HUES64 (cell line): ENCODE results near the gene SECTM1.
"Not testable (repeated sequence)": the region's sequence is repeated elsewhere in the genome, so short reads cannot be mapped to it uniquely, and the experiment has no call there.

Experiments
- H3K27ac ChIP-seq: 2 replicates; pipeline ENCODE4 v1.7.0; 2013; ENCODE audit warnings: low read depth, low read length, inconsistent platforms
- H3K27me3 ChIP-seq: 2 replicates; pipeline ENCODE4 v1.6.1; 2013; ENCODE audit warnings: mild to moderate bottlenecking, low read length; ENCODE audit not compliant: insufficient read depth
- H3K36me3 ChIP-seq: 2 replicates; pipeline ENCODE4 v1.6.1; 2013; ENCODE audit warnings: mild to moderate bottlenecking, low read length; ENCODE audit not compliant: insufficient read depth
- H3K4me1 ChIP-seq: 2 replicates; pipeline ENCODE4 v1.6.1; 2013; ENCODE audit warnings: mild to moderate bottlenecking, low read length, moderate library complexity; ENCODE audit not compliant: insufficient read depth
- H3K4me3 ChIP-seq: 2 replicates; pipeline ENCODE4 v1.5.1; 2013; ENCODE audit warnings: mild to moderate bottlenecking, low read length, moderate library complexity
- H3K9ac ChIP-seq: 2 replicates; pipeline ENCODE4 v1.6.1; 2013; ENCODE audit warnings: mild to moderate bottlenecking, low read depth, low read length
- H3K9me3 ChIP-seq: 2 replicates; pipeline ENCODE4 v1.6.1; 2013; ENCODE audit warnings: low read depth, low read length; ENCODE audit not compliant: insufficient read depth
- WGBS: fragments of 150-250, 120-280 bp; methylation state at CpG from one replicate; pipeline ENCODE4 v1.1.7; 2013; ENCODE audit warnings: missing lambda C conversion rate; 5-methylcytosine and 5-hydroxymethylcytosine counted together

Gene SECTM1

GRCh38 chr17:82374626-82375331 lies 41.2 kb upstream of the SECTM1 start:
- H3K27me3 ChIP-seq: peaks cover 55% of the 10 kb centered on the region
- no peak overlapping the region for H3K4me3 ChIP-seq
- WGBS: 97% methylated on average over 79 of the region's 79 CpGs
- H3K9me3 ChIP-seq: no peaks in the 10 kb centered on the region
- no peak overlapping the region for H3K27ac ChIP-seq
- no peaks in the 10 kb centered on the region for H3K36me3 ChIP-seq
- no peak overlapping the region for H3K9ac ChIP-seq
- no peaks in the 10 kb centered on the region for H3K4me1 ChIP-seq

DNA sequence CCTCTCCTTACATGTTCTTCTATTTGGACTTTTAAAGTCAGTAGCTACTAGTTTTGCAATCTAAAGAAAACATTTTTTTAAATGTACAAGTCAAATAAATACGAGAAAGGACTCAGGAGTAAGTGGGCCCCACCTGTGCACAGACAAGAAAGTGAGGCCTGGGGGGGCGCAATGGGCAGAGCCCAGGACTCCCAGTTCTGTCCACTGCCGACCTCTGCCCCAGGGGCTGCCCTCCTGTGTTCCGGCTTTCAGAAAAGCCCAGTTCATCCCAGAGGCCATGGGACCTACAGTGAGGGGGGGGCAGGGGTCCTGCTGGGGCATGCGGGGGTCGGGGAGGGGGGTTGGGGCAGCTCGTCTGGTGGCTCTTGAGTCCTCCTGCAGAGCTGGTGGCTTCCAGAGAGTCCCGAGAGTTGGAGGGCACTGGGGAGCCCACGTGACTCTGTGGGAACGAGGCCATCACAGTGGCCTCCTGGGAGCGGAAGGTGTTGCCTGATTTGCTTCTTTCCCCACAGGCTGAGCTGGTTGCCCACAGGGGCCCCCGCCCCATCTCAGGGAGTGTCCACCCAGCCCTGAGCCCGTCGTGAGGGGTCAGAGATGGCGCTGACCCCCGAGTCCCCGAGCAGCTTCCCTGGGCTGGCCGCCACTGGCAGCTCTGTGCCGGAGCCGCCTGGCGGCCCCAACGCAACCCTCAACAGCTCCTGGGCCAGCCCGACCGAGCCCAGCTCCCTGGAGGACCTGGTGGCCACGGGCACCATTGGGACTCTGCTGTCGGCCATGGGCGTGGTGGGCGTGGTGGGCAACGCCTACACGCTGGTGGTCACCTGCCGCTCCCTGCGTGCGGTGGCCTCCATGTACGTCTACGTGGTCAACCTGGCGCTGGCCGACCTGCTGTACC lies 40.4 kb upstream of the SECTM1 start:
- H3K27ac ChIP-seq: no peak overlapping the region
- H3K27me3 ChIP-seq: peaks cover 62% of the 10 kb centered on the region
- H3K9ac ChIP-seq: no peak overlapping the region
- no peaks in the 10 kb centered on the region for H3K9me3 ChIP-seq
- no peak overlapping the region for H3K4me3 ChIP-seq
- whole genome bisulfite sequencing: 94% methylated on average over 37 of the region's 37 CpGs
- no peaks in the 10 kb centered on the region for H3K36me3 ChIP-seq
- H3K4me1 ChIP-seq: no peaks in the 10 kb centered on the region

DNA sequence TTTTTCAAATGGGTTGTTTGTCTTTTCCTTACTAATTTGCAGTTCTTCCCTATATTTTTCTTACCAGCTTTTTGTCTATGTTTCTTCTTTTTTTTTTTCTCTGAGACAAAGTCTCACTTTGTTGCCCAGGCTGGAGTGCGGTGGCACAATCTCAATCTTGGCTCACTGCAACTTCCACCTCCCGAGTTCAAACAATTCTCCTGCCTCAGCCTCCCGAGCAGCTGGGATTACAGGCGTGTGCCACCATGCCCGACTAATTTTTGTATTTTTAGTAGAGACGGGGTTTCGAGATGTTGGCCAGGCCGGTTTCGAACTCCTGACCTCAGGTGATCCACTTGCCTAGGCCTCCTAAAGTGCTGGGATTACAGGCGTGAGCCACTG lies 39.5 kb upstream of the SECTM1 start:
- not testable (repeated sequence) for H3K4me3 ChIP-seq, H3K27ac ChIP-seq, H3K9ac ChIP-seq, H3K9me3 ChIP-seq, H3K36me3 ChIP-seq, H3K4me1 ChIP-seq
- H3K27me3 ChIP-seq: peaks cover 62% of the 10 kb centered on the region
- 93% methylated on average over 10 of the region's 10 CpGs for WGBS

GRCh38 chr17:82372249-82373071 lies 38.9 kb upstream of the SECTM1 start:
- Histone ChIP-seq H3K36me3 (no peaks in the 10 kb centered on the region), H3K4me3 (peak overlapping the region; percentile 45), H3K9ac (no peak overlapping the region), H3K27ac (no peak overlapping the region), H3K27me3 (peaks cover 59% of the 10 kb centered on the region), H3K9me3 (no peaks in the 10 kb centered on the region), H3K4me1 (no peaks in the 10 kb centered on the region)
- 66% methylated on average over 41 of the region's 41 CpGs for WGBS

DNA sequence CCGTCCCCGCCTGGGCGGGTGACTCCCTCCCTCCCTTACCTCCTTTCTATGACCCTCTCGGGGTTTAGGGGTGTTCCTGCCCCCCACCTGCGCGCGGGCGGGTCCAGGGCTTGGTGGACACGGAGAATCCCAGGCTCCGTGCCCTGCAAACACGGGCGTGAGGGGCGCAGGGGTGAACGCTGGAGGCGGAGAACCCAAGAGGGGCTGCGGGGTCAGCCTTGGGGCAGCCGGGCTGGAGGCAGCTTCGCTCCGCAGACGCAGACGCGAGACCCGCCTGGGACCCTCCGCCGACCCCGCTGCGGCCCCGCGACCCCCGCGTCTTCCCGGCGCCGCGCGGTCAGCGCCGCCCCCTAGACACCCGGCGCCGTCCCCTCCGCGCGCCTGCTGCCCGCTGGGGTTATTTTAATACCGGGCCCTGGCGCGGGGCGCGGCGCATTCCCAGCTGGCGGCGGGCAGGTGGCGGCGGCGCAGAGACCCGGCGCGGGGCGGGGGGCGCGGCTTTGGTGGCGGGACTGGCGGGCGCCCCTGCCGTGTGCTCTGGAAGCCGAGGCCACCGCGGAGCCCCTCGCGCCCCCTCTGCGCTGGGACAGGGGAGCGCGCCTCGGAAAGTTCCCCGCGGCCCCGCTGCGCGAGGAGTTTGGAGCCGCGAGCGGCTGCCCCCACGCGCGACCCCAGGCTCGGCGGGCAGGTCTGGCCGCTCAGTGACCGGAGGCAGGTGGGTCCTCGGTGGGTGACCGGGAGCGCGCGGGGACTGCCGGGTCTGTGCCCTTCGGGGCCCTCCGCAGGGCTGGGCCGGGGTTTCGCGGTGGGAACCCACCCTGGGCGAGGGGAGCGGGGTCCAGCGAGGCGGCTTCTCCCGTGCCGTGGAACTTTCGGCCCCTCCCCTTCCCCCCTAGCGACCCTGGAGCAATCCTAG lies 38.0 kb upstream of the SECTM1 start, which contains the start of gene UTS2R:
UTS2R (plus strand) TSS at position 433 of the 916 bp plus-strand sequence. CDS start 2,560 bp downstream, outside the sequence.
- Histone ChIP-seq H3K4me1 (no peaks in the 10 kb centered on the region), H3K9me3 (no peaks in the 10 kb centered on the region), H3K27me3 (peaks cover 59% of the 10 kb centered on the region), H3K36me3 (no peaks in the 10 kb centered on the region), H3K4me3 (peak within 1 kb of the TSS; percentile 45), H3K9ac (no peak within 1 kb of the TSS), H3K27ac (no peak within 1 kb of the TSS)
- 10% methylated on average over 109 of the region's 109 CpGs for WGBS

DNA sequence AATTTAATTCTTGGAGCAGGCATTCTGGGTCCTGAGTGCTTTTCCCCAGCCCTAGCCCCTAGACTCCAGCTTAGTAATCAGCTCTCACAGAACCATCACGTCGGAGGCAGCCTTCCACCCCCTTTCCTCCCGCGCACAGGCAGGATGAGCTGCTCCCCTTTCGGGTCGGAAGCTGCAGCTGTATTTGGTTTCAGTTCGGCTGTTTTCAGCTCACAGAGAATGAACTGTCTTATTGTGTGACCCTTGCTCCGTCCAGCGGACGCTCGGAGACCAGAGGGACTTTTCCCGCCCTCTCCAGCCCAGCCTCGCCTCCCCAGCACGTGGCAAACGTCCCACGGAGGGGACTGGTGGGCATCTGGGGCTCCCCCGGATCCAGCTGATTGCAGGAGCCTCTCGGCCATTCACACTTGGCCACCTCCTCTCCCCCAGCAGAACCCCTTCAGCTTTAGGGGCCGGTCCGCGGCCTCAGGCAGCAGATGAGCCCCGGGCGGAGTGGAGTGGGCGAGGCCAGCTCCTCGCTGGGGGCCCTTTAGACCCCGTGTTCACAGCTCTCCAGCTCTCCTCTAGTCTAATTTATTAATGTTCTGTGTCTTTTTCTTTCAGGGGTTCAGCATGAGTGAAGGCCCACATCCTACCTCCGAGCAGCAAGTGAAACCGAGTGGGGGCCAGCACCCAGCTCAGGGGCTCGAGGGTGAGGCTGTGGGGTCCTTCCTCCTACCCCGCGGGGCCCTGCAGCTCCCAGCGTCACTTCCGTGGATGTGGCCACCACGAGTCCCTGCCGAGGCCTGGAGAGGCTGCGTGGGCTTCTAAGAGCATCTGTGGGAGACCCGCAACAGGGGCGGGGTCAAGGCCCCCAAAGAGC lies 37.1 kb upstream of the SECTM1 start:
- H3K27me3 ChIP-seq: peaks cover 55% of the 10 kb centered on the region
- no peaks in the 10 kb centered on the region for H3K9me3 ChIP-seq
- 65% methylated on average over 37 of the region's 38 CpGs for WGBS
- peak overlapping the region; percentile 45; the same call in 1 of the 2 replicates for H3K4me3 ChIP-seq
- H3K27ac ChIP-seq: no peak overlapping the region
- no peaks in the 10 kb centered on the region for H3K4me1 ChIP-seq
- no peaks in the 10 kb centered on the region for H3K36me3 ChIP-seq
- no peak overlapping the region for H3K9ac ChIP-seq

GRCh38 chr17:82369211-82369610 lies 35.6 kb upstream of the SECTM1 start:
- Histone ChIP-seq H3K4me3 (no peak overlapping the region), H3K36me3 (no peaks in the 10 kb centered on the region), H3K27me3 (peaks cover 42% of the 10 kb centered on the region), H3K4me1 (no peaks in the 10 kb centered on the region), H3K9ac (no peak overlapping the region), H3K27ac (no peak overlapping the region), H3K9me3 (no peaks in the 10 kb centered on the region)
- 97% methylated on average over 6 of the region's 7 CpGs for WGBS

- no peaks in the 10 kb centered on the region for H3K9me3 ChIP-seq
- peaks cover 36% of the 10 kb centered on the region for H3K27me3 ChIP-seq
- 87% methylated on average over 14 of the region's 14 CpGs for WGBS
- no peak overlapping the region for H3K9ac ChIP-seq
- no peak overlapping the region for H3K4me3 ChIP-seq
- H3K27ac ChIP-seq: no peak overlapping the region
- no peaks in the 10 kb centered on the region for H3K4me1 ChIP-seq
- no peaks in the 10 kb centered on the region for H3K36me3 ChIP-seq
Observed at GRCh38 chr17:82367724-82368524, 34.4 kb upstream of the SECTM1 start.

GRCh38 chr17:82366749-82367148 lies 33.2 kb upstream of the SECTM1 start:
- Histone ChIP-seq H3K27me3 (peaks cover 24% of the 10 kb centered on the region), H3K4me1 (no peaks in the 10 kb centered on the region), H3K9ac (no peak overlapping the region), H3K4me3 (no peak overlapping the region), H3K9me3 (no peaks in the 10 kb centered on the region), H3K36me3 (no peaks in the 10 kb centered on the region), H3K27ac (no peak overlapping the region)
- 92% methylated on average over 7 of the region's 7 CpGs for WGBS
